Kidney tubule cell (primary cell): Measurements from ENCODE around the gene TEPSIN.

Experiments used
- DNase-seq: peaks from one replicate; pipeline ENCODE4 v3.0.0-alpha.2; 2018; ENCODE audit warnings: low spot score

TEPSIN gene

DNA sequence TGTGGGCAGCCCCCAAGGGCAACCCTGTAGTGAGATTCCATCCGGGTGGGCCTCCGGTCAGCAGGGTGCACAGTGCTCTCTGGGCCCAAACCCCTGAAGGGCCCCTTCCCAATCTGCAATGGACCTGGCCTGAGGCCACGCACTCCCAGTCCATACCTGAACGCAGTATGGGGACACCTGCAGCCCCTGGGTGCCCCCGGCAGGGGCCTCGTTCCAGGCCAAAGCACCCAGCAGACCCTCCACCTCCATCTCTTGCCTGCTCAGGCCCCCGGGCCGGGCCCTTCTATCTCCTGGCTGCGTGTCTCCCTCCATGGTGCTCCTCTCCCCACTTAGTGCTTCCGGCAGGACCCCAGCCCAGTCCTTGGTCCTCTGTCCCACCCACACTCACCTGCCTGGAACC is 55.5 kb downstream of the TEPSIN start:
- no peak for DNase-seq

GRCh38 chr17:81182596-81182995 is 56.3 kb downstream of the TEPSIN start:
- no peak for DNase-seq

DNA sequence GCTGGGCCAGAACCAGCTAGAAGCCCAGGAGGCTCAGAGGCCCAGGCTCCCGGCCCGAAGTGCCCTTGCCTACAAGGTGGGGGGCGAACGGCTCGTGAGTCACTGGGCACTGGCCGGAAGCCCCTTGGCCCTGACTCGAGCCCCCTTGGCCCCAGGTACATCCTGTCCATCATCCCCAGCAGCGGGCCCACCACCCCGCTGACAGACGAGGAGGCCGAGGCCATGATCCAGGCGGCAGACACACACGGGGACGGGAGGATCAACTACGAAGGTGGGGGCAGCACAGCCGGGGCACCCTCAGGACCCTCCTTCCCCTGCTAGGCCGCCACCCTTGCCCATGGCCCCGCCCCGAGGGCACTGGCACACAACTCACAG is 57.1 kb downstream of the TEPSIN start:
- no peak for DNase-seq

GRCh38 chr17:81180836-81181810 is 57.7 kb downstream of the TEPSIN start:
- no peak for DNase-seq

- DNase-seq = no peak
Observed at GRCh38 chr17:81179861-81180260, 59.0 kb downstream of the TEPSIN start.

DNA sequence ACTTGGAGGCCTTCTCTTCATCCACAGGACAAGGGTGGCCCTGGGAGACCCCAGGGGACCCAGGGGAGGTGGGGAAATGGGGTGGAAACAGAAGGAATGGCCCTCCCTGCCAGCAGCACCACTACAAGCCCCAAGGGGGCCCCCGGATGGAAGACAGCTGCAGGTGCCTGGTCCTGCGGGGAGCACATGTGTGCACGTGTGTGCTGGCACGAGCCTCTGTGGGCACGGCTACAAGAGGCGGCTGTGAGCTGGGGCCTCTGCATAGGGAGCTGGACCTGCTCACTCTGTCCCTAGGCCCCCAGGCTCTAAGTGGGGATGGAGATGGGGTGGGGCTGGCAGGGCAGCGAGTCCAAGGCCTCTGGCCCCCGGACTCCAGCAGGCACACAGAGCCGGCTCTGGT is 59.6 kb downstream of the TEPSIN start:
- no peak for DNase-seq
